Brain pericyte (primary cell): ENCODE data around the gene PALD1.
"Not testable (repeated sequence)": the region's sequence is repeated elsewhere in the genome, so short reads cannot be mapped to it uniquely, and the experiment has no call there.

ENCODE experiments used
- DNase-seq: peaks from one replicate; pipeline ENCODE4 v3.0.0-alpha.2; 2012; ENCODE audit warnings: low read depth, low spot score

Gene PALD1

DNA sequence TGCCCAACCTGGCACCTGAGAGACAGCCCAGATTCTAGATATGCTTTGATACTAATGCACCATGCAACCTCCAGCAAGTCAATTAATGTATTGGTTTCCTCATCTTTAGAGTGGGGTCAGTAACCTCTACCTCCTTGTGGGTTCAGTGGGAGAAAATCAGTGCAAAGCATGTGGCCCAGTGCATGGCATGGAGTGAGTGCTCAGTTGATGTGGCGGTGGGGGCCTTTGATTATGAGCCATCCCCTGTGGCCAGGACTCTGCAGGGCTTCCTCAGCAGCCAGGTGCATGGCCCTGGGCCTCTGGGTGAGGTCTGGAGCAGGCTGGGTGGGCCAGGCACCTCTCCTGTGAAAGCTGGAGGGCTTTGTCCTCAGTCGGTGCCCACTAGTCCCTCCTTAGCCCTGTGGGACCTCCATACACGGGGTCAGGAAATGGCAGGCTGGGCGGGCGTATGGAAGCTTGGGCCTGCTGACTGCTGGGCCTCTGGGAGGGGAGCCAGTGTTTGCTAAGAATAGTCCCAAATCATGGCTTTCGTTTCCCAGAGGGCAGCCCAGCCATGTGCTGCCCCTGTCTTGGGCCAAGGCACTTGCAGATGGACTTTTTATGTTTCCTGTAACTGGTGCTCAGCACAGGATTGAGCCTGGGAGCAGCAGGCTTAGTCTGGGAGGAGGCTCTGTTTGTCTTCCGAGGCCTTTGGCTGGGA lies 3.4 kb downstream of the PALD1 start:
- no peak for DNase-seq

DNA sequence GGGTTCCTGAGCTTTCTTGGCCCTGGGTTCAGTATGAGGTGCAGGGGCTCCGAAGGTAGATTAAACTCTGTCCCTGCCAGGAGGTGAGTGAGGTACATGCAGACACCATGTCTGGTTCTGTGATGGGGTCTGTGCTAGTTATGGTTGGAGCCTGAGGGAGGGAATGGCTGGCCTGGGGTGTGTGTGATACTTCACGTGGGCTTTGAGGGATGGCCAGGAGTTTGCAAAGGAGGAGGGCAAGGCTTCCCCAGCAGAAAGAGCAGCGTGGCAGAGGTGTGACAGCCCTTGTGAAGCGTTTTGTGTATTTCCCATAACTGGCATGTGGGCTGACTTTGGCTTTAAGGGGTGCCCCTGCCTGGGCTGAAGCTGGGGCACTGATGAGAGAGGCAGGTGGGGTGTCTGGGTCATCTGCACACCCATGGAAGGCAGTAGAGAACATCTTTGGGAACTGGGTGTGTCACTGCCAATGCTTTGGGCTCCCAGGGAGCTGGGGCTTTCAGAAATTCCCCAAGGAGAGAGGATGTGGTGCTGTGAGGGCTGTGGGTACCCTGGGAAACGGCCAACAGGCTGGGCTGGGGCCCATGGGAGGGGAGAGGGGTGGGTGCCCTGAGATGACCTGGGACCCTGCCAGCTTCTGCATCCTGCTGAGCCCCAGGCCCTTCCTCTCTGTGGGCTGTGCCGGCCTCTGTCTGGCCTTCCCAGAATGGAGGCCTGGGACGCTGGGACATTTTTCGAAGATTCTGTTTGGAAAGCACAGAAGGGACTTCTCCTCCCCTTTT lies 4.6 kb downstream of the PALD1 start:
- DNase-seq: no peak

DNA sequence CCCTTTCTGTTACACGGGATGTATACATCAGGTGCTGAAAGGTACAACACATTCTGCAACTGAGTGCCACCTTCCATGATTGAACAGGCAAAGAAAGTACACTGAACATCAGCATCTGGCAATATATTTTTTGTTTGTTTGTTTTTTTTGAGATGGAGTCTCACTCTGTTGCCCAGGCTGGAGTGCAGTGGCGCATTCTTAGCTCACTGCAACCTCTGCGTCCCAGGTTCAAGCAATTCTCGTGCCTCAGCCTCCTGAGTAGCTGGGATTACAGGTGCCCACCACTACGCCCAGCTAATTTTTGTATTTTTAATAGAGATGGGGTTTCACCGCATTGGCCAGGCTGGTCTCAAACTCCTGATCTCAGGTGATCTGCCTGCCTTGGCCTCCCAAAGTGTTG lies 5.3 kb downstream of the PALD1 start:
- not testable (repeated sequence) for DNase-seq

DNA sequence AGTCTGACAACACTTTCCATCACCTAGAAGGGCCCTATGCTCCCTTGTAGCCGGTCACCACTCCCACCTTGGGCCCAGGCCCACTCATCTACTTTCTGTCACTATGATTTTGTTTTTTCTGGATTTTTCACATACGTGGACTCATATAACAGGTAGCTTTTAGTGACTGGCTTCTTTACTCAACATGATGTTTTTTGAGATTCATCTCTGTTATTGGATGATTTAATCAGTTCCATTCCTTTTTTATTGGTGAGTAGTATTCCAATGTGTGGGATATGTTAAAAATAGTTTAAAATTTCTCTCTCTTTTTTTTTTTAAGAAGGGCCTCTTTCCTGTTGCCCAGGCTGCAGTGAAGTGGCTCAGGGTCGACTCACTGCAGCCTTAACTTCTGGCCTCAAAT lies 9.3 kb downstream of the PALD1 start:
- DNase-seq: no peak

DNA sequence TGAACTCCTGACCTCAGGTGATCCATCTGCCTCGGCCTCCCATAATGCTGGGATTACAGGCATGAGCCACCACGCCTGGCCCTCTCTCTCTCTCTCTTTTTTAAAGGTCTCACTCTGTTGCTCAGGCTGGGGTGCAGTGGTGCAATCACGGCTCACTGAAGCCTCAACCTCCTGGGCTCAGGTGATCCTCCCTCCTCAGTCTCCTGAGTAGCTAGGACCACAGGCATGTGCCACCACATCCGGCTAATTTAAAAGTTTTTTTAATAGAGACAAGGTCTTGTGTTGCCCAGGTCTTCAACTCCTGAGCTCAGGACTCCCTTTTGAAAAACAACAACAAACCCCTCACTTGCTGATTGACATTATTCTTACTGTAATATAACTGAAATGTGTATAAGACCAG lies 11.6 kb downstream of the PALD1 start:
- DNase-seq: no peak

DNA sequence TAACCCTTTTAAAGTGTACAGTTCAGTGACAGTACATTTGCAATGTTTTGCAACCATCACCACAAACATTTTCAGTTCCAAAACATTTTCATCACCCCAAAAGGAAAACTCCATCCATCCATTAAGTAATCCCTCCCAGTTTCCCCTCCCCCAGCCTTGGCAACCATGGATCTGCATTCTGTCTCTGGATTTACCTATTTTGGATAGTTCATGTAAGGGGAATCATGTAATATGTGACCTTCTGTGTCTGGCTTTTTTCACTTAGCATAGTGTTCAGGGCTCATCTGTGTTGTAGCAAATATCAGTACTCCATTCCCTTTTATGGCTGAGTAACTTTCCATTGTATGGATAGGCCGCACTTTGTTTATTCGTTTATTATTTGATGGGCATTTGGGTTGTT lies 13.0 kb downstream of the PALD1 start:
- DNase-seq: no peak

DNA sequence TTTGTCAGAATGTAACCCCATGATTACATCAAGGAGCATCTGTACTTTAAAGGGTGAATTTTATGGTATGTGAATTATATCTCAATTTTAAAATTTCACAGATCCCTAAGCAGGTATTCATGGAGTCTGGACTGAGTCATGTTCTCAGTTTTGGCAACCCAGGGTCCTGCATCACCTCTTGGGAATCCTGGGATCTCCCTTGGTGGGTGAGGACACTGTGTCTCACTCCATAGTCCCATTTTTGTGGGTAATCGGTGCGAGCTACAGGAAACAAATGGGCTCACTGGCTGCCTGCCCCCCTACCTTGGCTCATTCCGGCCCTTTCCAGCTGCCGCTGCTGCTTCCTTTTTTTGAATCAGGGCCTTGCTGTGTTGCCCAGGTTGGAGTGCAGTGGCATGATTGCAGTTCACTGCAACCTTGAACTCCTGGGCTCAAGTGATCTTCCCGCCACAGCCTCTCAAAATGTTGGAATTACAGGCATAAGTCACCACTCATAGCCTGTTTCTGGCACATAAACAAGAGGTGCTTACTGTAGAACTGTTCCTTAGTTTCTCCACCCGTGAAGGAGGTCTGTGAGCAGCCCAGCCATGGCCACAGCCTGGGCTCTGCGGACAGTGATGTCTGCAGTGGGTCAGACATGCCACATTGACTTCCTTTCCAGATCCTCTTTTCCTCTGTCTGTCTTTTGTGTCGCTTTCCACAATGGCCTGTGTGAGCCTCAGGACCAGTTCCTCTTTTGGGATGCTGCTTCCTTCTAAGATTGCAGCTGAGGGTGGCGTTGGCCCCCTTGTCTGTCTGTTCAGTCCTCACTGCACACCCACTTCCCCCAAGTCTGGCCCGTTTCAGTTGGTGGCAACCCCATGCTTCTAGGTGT lies 14.5 kb downstream of the PALD1 start:
- DNase-seq: no peak

DNA sequence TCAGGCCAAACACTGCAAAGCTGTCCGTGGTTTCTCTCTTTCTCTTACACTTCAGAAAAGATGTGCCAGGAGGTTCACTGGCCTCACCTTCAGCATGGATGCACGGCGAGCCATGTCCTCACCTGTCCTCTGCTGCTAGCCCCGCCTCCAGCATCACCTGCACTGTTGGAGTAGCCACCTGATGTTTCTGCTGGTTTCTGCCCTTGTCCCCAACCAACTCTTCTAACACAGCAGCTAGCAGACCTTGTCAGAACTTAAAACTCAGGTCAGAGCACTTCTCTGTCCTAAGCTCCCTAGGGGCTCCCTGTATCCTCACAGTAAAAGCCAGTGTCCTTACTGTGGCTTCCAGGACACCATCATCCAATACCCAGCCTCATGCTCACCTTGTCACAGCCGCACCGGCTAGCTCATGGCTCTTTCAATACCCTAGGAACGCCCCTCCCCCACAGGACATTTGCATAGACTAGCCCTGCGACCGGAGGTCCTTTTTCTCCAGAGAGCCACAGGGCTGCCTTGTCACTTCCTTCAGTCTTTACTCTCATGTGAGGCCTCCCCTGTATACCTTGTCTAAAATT lies 15.2 kb downstream of the PALD1 start:
- DNase-seq: no peak

DNA sequence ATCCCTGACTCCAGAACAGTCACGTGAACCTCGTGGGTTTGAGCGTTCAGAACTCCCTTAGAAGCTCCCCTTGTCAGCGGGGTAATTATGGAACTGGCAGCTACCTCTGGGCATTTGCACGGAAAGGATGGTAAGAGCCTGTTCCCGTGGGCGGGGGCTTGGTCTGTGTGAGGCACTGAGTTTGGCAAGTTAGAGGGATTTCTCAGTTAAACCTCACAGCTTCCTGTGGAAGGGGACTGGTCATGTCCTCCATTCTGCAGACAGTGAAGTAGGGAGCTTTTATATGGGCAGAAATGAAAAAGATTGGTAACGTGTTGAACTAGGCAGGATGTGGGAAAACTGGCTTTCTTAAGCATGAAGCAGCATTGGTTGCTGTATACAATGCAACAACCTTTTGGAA lies 16.0 kb downstream of the PALD1 start:
- DNase-seq: no peak

DNA sequence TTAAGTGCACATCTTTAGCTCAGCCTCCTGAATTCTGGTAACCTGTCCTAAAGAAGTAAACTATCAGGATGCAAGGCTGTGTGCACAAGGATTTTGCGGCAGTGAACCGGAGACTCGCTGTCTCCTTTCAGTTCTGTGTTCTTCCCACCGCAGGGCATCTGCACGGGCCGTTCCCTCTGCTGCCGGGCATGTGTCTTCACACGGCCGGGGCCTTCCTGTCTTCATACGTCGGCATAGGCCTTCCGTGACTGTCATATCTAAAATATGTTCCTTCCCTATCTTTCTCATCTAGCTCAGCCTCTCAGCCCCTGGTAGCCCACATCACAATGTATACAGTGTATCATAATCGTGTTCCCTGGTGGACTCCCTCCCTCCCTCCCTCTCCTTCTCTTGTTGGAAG lies 16.4 kb downstream of the PALD1 start:
- no peak for DNase-seq

DNA sequence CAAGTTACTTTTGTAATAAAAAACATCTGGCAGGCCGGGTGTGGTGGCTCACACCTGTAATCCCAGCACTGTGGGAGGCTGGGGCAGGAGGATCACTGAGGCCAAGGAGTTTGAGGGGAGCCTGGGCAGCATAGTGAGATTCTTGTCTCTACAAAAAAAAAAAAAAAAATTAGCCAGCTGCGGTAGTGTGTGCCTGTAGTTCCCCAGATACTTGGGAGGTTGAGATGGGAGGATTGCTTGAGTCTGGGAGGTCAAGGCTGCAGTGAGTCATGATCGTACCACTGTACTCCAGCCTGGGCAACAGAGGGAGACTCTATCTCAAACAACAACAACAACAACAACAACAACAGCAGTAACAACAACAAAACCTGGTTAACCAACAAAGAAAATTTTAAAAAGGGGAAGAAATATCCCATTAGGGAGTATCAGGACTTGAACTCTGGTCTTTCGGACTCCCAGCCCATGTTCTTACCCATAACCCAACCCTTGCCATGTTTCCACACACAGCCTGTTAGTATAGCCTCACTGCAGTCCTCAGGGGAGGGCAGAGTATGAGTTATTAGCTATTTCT lies 17.2 kb downstream of the PALD1 start:
- no peak for DNase-seq

DNA sequence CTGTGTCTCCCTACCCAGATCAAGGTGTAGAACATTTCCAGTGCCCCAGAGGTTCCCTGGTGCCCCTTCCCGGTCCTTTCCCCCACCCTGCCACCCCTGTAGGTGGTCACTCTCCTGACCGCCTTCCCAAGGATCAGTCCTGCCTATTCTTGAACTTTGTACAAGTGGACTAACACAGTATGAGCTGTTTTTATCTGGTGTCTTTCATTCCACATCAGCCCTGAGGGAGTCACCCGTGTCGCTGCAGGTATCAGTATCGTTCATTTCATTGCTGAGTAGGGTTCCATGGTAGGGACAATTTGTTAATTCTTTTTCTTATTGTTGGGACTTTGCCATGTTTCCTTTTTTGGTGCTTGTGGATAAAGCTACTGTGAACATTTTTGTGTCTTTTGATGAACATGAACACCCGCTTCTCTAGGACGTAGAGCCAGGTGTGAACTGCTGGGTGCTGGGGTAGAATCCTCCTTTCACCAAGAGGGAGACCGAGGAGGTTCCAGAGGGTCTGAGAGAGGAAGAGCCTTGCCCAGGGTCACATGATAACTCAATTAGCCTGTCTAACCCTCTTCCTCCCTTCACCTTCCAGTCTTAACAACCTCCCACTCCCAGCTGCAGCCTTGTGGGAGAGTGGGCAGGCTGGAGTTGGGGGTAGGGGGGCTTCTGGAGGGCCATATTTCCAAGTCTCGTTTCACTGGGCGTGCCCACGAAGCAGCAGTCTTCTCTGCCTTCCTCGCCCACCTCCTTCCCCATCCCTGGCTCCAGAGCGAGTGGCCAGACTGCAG lies 18.0 kb downstream of the PALD1 start:
- no peak for DNase-seq

DNA sequence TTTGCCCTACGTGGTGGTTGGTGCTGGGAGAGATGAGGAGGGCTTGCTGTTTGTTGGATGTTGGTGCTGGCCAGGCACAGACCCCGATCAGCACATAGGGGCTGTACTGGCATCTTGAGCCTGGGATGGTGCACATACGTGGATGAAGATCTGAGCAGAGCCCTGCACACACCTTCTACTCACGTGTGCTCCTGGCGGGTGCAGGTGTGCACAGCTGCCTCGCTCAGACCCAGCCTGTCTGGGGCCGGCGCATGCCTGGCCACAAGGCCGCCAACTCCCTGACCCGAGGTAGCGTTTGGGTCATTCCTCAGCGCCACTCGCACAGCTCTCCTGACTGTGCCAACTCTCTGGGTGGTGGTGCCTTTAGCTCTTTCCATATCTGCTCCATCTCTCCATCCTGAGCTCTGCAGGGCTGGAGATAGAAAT lies 18.6 kb downstream of the PALD1 start:
- no peak for DNase-seq

DNA sequence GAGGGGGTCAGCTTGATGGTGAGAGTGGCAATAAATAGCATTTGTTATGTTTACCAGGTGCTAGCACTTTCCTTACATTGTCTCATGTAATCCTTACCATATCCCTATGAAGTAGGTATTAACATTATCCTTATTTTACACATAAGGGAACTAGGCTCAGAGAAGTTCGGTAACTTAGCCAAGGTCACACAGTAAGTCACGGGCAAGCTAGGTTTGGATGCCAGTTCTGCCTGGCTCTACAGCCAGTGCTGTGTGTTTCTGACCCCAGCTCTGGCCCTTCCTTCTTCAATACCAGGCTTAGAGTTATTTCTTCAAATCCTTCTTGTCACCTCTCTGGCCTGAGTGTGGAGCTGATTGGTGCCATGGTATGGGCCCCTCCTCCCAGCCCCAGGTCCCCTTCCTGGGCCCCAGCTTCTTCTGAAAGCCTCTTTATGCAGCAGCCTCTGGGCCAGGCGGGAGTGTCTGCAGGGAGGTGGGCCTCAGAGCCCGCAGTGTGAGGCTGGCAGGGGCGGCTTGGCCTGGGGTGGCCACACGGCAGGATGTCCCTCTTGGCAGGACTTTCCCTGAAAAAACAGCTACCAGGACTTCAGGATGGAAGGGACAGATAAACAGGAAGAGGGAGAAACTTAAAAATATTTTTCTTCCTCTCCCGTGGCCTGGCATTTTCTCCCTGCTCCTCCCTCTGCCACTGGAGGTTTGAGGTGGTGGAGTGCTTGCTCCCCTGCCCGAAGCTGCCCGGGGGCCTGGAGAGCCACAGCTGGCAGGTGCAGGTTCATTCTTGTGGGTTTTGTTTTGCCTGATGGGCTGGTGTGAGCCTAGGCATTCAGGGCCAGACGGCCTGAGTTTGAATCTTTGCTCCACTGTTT lies 20.6 kb downstream of the PALD1 start:
- DNase-seq: no peak

DNA sequence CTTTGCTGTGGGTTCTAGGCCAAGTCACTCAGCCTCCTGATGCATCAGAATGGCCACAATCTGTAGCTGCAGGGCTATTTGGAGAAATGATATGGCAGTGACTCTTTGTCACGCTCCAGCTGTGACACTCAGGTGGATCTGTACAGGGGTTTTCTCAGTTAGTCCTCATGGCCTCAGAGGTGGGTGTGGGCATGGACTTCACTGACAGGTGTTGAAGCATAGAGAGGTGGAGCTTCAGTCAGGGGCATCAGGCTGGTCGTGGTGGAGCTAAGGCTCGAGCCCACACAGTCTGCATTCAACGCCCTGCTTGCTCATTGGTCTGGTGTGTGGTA lies 21.2 kb downstream of the PALD1 start:
- no peak for DNase-seq

DNA sequence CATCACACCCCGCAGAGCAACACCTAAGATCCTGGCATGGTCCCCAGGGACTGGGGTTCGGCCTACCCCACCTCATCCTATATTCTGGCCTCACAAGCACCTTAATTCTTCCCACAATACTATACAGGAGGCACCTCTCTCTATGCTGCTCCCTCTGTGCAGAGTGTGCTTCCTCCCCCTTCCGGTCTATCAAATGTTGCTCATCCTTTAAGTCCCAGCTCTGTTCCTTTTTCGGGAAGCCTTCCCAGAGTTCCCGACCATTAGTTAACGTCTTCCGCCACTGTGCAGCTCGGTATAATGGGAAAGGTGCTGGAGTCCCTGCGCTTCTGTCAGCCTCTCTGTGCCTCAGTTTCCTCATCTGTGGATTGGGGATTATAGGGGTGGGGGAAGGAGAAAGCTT lies 21.8 kb downstream of the PALD1 start:
- no peak for DNase-seq

DNA sequence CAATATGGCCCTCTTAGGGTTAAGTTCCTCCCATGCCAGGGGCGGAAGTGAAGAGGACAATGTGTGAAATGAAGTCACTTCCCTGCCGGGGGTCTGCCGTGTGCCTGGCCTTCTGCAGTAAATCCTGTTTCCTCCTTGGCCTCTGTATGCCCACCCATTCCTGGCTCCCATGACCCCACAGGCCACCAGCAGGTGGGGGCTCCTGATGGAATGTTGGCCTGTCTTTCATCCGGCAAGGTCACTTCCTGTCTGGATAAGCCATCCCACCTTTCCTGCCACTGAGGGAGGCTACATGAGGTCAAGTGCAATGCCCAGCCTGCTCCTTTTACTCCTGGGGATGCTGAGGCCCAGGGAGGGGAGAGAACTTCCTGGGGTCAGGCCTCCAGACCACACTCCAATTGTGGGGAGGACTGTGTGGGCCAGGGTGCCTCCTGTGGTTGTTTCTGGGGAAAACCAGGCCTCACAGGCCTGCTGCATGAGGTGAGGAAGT lies 22.3 kb downstream of the PALD1 start:
- no peak for DNase-seq

DNA sequence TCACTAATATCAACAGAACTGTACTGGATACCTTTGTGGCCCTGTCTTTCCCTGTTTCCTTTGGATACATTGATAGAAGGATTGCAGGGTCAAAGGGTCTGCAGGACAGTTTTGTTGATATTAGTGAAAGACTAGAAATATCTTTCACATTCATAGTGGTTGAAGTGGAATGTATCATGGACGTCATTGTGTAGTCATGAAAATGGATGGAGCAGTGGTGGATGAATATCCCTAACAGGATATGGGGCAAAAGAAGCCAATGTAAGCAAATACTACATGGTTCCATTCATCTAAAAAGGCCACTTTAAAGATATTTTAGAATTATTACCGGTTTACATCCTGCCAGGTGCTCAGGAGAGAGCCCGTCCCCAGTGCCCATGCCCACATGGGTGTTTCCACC lies 23.8 kb downstream of the PALD1 start:
- DNase-seq: no peak

DNA sequence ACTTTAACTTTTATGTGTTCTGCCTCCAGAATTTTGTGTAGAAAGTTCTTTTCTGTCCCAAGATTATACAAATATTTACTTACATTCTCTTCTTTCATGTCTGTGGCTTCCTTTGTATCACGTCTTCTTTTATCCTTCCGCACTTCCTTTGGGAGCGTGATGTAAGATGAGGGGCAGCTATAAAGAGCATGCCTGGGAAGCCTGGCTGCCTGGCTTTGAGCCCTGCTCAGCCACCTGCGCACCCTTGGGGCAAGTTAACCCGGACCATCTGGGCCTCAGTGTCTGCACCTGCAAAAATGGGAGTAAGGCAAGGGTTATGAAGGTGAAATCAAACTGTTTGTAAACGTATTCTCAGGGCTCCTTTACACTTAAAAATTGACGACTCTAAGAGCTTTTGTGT lies 25.2 kb downstream of the PALD1 start:
- no peak for DNase-seq
